HepG2 (cell line): ENCODE measurements around the gene TEKT5.

Experiments used
- ATF6 ChIP-seq: sonication (generic); formaldehyde crosslinking; conservative IDR thresholded peaks from 2 replicates; pipeline ENCODE4 v1.4.0; 2020; ENCODE audit warnings: missing genetic modification reagents
- CBX5 ChIP-seq: sonication (generic); formaldehyde crosslinking; IDR thresholded peaks from 2 replicates; pipeline ENCODE4 v1.4.0; 2020; ENCODE audit warnings: missing genetic modification reagents, borderline replicate concordance
- CHD2 ChIP-seq: IDR thresholded peaks from 2 replicates; pipeline ENCODE4 v1.6.1; 2011; ENCODE audit warnings: low read depth, low read length, improper control_type of control experiment
- CREB1 ChIP-seq, 2 experiments: fragments of 450-650 bp in 1 of 2; IDR thresholded peaks; 2 replicates each; pipeline ENCODE4 v1.6.1; 2016 to 2017; ENCODE audit warnings: control low read depth in 1 of 2, mild to moderate bottlenecking in 1 of 2, missing compliant biosample characterization in 1 of 2, missing genetic modification characterization in 1 of 2
- CTCF ChIP-seq: sonication (generic); formaldehyde crosslinking; IDR thresholded peaks from 2 replicates; pipeline ENCODE4 v1.5.0; 2020; ENCODE audit warnings: mild to moderate bottlenecking, missing genetic modification reagents, moderate library complexity
- IKZF1 ChIP-seq: fragments of 450-650 bp; IDR thresholded peaks from 2 replicates; pipeline ENCODE4 v1.7.1; 2016
- NFYB ChIP-seq: sonication (generic); formaldehyde crosslinking; IDR thresholded peaks from 2 replicates; pipeline ENCODE4 v1.4.0; 2020; ENCODE audit warnings: missing genetic modification reagents
- PATZ1 ChIP-seq: sonication (generic); formaldehyde crosslinking; IDR thresholded peaks from 2 replicates; pipeline ENCODE4 v1.4.0; 2020; ENCODE audit warnings: missing genetic modification reagents
- SOX13 ChIP-seq, 3 experiments: fragments of 450-650 bp in 1 of 3; sonication (generic) in 1 of 3; formaldehyde crosslinking in 1 of 3; IDR thresholded peaks in 2 of 3; conservative IDR thresholded peaks in 1 of 3; 2 replicates each; pipeline versions ENCODE4 v1.5.0 to v1.6.1; 2016 to 2020; ENCODE audit warnings: antibody characterized with exemption in 1 of 3, mild to moderate bottlenecking in 1 of 3, missing compliant biosample characterization in 1 of 3, missing genetic modification reagents in 1 of 3, moderate library complexity in 1 of 3
- XRCC5 ChIP-seq: fragments of 200-400 bp; formaldehyde crosslinking; optimal IDR thresholded peaks from 2 replicates; pipeline ENCODE3; 2017; ENCODE audit warnings: mild to moderate bottlenecking, low read length
- TF ChIP-seq, protein P1 (sequence below): sonication (generic); formaldehyde crosslinking; IDR thresholded peaks from 2 replicates; pipeline ENCODE4 v1.4.0; 2020; ENCODE audit warnings: low read depth, missing genetic modification reagents

GRCh38 chr16:10669791-10670190 lies 24.9 kb downstream of the TEKT5 start:
- TF ChIP-seq CREB1 (IDR thresholded peaks at IDR 0.05) (no peak), CREB1 (CRISPR knock-in tag; IDR thresholded peaks at IDR 0.05) (no peak), IKZF1 (no peak), CBX5 (no peak), ATF6 (no peak), XRCC5 (no peak), SOX13 (IDR thresholded peaks at IDR 0.05) (no peak), SOX13 (CRISPR knock-in tag; conservative IDR thresholded peaks at IDR 0.05 in 1 of 2, IDR thresholded peaks at IDR 0.05 in 1 of 2) (no peak), CHD2 (no peak), CTCF (CRISPR knock-in tag) (no peak), PATZ1 (CRISPR knock-in tag) (no peak), NFYB (CRISPR knock-in tag) (no peak)
- TF ChIP-seq, protein P1, sequence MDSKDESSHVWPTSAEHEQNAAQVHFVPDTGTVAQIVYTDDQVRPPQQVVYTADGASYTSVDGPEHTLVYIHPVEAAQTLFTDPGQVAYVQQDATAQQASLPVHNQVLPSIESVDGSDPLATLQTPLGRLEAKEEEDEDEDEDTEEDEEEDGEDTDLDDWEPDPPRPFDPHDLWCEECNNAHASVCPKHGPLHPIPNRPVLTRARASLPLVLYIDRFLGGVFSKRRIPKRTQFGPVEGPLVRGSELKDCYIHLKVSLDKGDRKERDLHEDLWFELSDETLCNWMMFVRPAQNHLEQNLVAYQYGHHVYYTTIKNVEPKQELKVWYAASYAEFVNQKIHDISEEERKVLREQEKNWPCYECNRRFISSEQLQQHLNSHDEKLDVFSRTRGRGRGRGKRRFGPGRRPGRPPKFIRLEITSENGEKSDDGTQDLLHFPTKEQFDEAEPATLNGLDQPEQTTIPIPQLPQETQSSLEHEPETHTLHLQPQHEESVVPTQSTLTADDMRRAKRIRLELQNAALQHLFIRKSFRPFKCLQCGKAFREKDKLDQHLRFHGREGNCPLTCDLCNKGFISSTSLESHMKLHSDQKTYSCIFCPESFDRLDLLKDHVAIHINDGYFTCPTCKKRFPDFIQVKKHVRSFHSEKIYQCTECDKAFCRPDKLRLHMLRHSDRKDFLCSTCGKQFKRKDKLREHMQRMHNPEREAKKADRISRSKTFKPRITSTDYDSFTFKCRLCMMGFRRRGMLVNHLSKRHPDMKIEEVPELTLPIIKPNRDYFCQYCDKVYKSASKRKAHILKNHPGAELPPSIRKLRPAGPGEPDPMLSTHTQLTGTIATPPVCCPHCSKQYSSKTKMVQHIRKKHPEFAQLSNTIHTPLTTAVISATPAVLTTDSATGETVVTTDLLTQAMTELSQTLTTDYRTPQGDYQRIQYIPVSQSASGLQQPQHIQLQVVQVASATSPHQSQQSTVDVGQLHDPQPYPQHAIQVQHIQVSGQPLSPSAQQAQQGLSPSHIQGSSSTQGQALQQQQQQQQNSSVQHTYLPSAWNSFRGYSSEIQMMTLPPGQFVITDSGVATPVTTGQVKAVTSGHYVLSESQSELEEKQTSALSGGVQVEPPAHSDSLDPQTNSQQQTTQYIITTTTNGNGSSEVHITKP (CRISPR knock-in tag), result no peak
